ENCODE data around the gene ATP6V1A. TPM values are rescaled to one million over a fixed set of nuclear protein-coding genes. Genes with fewer than 3 reads are reported as not detected.

Gene ATP6V1A
- total RNA-seq, 2 experiments from 2014 or later = 8.7 to 9.4 TPM

GRCh38 chr3:113764698-113765097 is 17.9 kb downstream of the ATP6V1A start:
- ChIA-PET CTCF (interaction anchor here (0.6 to 1.4 kb wide), 2 partner anchors 24 to 80 kb away, joined by 3 to 4 read pairs; no protein-coding TSS in a partner anchor), POLR2A (interaction anchor here (1.0 kb wide), 1 partner anchor 18 kb away, joined by 3 read pairs; the partner anchor contains the start of genes ATP6V1A and NAA50)
- peaks cover 6% of the 10 kb centered on the region for H3K36me3 Mint-ChIP-seq (ENCODE audit: low read depth)
- ATAC-seq (ENCODE audit: poor library complexity) (no peak), DNase-seq (no peak)
- H3K4me3 Mint-ChIP-seq = no peak overlapping the region
- TF ChIP-seq, protein P1, sequence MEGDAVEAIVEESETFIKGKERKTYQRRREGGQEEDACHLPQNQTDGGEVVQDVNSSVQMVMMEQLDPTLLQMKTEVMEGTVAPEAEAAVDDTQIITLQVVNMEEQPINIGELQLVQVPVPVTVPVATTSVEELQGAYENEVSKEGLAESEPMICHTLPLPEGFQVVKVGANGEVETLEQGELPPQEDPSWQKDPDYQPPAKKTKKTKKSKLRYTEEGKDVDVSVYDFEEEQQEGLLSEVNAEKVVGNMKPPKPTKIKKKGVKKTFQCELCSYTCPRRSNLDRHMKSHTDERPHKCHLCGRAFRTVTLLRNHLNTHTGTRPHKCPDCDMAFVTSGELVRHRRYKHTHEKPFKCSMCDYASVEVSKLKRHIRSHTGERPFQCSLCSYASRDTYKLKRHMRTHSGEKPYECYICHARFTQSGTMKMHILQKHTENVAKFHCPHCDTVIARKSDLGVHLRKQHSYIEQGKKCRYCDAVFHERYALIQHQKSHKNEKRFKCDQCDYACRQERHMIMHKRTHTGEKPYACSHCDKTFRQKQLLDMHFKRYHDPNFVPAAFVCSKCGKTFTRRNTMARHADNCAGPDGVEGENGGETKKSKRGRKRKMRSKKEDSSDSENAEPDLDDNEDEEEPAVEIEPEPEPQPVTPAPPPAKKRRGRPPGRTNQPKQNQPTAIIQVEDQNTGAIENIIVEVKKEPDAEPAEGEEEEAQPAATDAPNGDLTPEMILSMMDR (IDR thresholded peaks at IDR 0.05) = no peak
- intact Hi-C loops (cut with DNase I, micrococcal nuclease) = no loop called here
- no peak overlapping the region for H3K27ac ChIP-seq (ENCODE audit: low read depth in 1 of 2, low read length in 2 of 2)
- no peaks in the 10 kb centered on the region for H3K27me3 ChIP-seq (ENCODE audit: control insufficient read depth in 1 of 2, insufficient read depth in 2 of 2, low read length in 2 of 2)
- no peaks in the 10 kb centered on the region for H3K9me3 Mint-ChIP-seq
- H3K27me3 Mint-ChIP-seq = no peaks in the 10 kb centered on the region
- no peak overlapping the region for H3K4me3 ChIP-seq (ENCODE audit: low read length)
- no peak overlapping the region for H3K27ac Mint-ChIP-seq
- H3K4me1 ChIP-seq (ENCODE audit: insufficient read depth, low read length) = no peaks in the 10 kb centered on the region
- H3K4me1 Mint-ChIP-seq (ENCODE audit: low read depth) = no peaks in the 10 kb centered on the region
- no peaks in the 10 kb centered on the region for H3K36me3 ChIP-seq (ENCODE audit: insufficient read depth, low read length)
- no peaks in the 10 kb centered on the region for H3K9me3 ChIP-seq (ENCODE audit: control insufficient read depth in 1 of 2, insufficient read depth in 1 of 2, low read length in 2 of 2)

DNA sequence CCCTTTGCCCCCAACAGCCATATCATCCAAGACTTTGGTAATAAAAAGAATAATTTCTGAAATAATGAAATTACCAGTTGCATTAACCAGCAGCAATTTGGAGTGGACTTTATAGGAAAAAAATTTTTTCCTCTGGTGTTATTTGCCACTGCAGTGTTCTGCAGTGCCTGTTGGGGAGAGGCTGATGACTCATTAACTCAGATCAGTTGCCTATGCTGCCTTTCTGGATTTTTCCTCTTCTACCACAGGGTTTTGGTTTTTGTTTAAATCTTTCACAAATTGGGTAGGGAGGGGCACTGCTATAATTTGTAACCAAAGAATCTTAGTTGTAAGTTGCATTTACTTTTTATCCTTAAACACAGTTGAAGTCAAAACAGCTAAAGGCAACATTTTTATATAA is 22.7 kb downstream of the ATP6V1A start:
- Histone ChIP-seq H3K36me3 (ENCODE audit: insufficient read depth, low read length) (peaks cover 3% of the 10 kb centered on the region), H3K4me1 (ENCODE audit: insufficient read depth, low read length) (no peaks in the 10 kb centered on the region), H3K27me3 (ENCODE audit: control insufficient read depth in 1 of 2, insufficient read depth in 2 of 2, low read length in 2 of 2) (no peaks in the 10 kb centered on the region), H3K27ac (ENCODE audit: low read depth in 1 of 2, low read length in 2 of 2) (no peak overlapping the region), H3K4me3 (ENCODE audit: low read length) (no peak overlapping the region), H3K9me3 (ENCODE audit: control insufficient read depth in 1 of 2, insufficient read depth in 1 of 2, low read length in 2 of 2) (no peaks in the 10 kb centered on the region)
- peaks cover 6% of the 10 kb centered on the region for H3K36me3 Mint-ChIP-seq (ENCODE audit: low read depth)
- no peak for ATAC-seq (ENCODE audit: poor library complexity)
- ChIA-PET POLR2A (no interaction called here), CTCF (no interaction called here)
- TF ChIP-seq, protein P1 (IDR thresholded peaks at IDR 0.05) = no peak
- no peaks in the 10 kb centered on the region for H3K27me3 Mint-ChIP-seq
- H3K9me3 Mint-ChIP-seq = no peaks in the 10 kb centered on the region
- DNase-seq = no peak
- no peak overlapping the region for H3K27ac Mint-ChIP-seq
- intact Hi-C loops (cut with DNase I, micrococcal nuclease) = no loop called here
- H3K4me1 Mint-ChIP-seq (ENCODE audit: low read depth) = peaks cover 11% of the 10 kb centered on the region
- no peak overlapping the region for H3K4me3 Mint-ChIP-seq

DNA sequence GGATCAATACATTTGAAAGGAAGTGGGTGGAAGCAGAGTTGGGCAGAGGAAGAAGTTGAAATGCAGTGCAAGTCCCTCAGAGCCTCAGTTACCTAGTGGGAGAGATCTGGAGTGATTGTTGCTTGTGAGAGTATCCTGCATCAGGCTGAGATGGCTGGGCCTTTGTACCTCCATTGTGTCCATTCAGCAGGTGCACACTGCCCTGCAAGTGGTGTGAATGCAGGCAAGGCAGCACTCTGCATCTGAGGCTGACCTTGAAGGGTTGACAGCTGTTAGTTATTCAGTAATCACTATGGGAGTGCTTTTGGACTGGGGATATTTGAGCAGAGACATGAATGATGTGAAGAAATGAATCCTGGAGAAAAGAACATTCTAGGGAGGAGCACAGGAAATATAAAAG is 25.2 kb downstream of the ATP6V1A start:
- TF ChIP-seq, protein P1 (IDR thresholded peaks at IDR 0.05) = no peak
- Mint-ChIP-seq H3K4me3 (no peak overlapping the region), H3K4me1 (ENCODE audit: low read depth) (peaks cover 24% of the 10 kb centered on the region), H3K9me3 (no peaks in the 10 kb centered on the region), H3K27me3 (no peaks in the 10 kb centered on the region), H3K36me3 (ENCODE audit: low read depth) (peaks cover 6% of the 10 kb centered on the region), H3K27ac (no peak overlapping the region)
- ChIA-PET CTCF (no interaction called here), POLR2A (no interaction called here)
- no peaks in the 10 kb centered on the region for H3K9me3 ChIP-seq (ENCODE audit: control insufficient read depth in 1 of 2, insufficient read depth in 1 of 2, low read length in 2 of 2)
- H3K36me3 ChIP-seq (ENCODE audit: insufficient read depth, low read length) = peaks cover 3% of the 10 kb centered on the region
- no peaks in the 10 kb centered on the region for H3K27me3 ChIP-seq (ENCODE audit: control insufficient read depth in 1 of 2, insufficient read depth in 2 of 2, low read length in 2 of 2)
- intact Hi-C loops (cut with DNase I, micrococcal nuclease) = no loop called here
- no peaks in the 10 kb centered on the region for H3K4me1 ChIP-seq (ENCODE audit: insufficient read depth, low read length)
- H3K27ac ChIP-seq (ENCODE audit: low read depth in 1 of 2, low read length in 2 of 2) = no peak overlapping the region
- H3K4me3 ChIP-seq (ENCODE audit: low read length) = no peak overlapping the region
- DNase-seq = no peak
- no peak for ATAC-seq (ENCODE audit: poor library complexity)

Data from CD4-positive, alpha-beta T cell (primary cell).